Thoracic aorta (tissue), 2 donors: Measurements from ENCODE around the gene SF3B6. TPM values are rescaled to one million over a fixed set of nuclear protein-coding genes. Genes with fewer than 3 reads are reported as not detected.

ENCODE experiments used
- ATAC-seq: fragments of 150-250 bp; one replicate; pipeline ENCODE4 v1.8.0; 2017; ENCODE audit warnings: low read depth; ENCODE audit not compliant: insufficient number of reproducible peaks, low FRiP score
- DNase-seq: peaks from one replicate; pipeline ENCODE4 v3.0.0-alpha.2; 2020; ENCODE audit warnings: low spot score
- H3K27ac ChIP-seq, 2 donors: fragments of 200-600 bp; sonication (generic); 1 replicate in 1 of 2; 2 replicates in 1 of 2; pipeline ENCODE4 v1.5.1; 2016; ENCODE audit warnings: mild to moderate bottlenecking in 2 of 2, moderate library complexity in 2 of 2
- H3K27me3 ChIP-seq: fragments of 200-600 bp; sonication (generic); replicated peaks from 2 replicates; pipeline ENCODE4 v1.6.0; 2016; ENCODE audit warnings: mild to moderate bottlenecking; ENCODE audit not compliant: insufficient read depth
- H3K36me3 ChIP-seq: fragments of 200-600 bp; sonication (generic); one replicate; pipeline ENCODE4 v1.5.1; 2016
- H3K4me1 ChIP-seq, 2 donors: fragments of 200-600 bp; sonication (generic); 1 replicate in 1 of 2; 2 replicates in 1 of 2; pipeline versions ENCODE4 v1.5.1 to v1.6.0; 2016; ENCODE audit warnings: low read depth in 2 of 2, mild to moderate bottlenecking in 1 of 2; ENCODE audit not compliant: control insufficient read depth in 1 of 2
- H3K4me3 ChIP-seq: fragments of 200-600 bp; sonication (generic); 2 replicates; pipeline ENCODE4 v1.5.1; 2016; ENCODE audit warnings: mild to moderate bottlenecking
- H3K9me3 ChIP-seq: fragments of 200-600 bp; sonication (generic); 2 replicates; pipeline ENCODE4 v1.5.1; 2016
- CTCF ChIP-seq: fragments of 200-600 bp; sonication (generic); IDR thresholded peaks from one replicate; pipeline ENCODE4 v1.5.1; 2019; ENCODE audit warnings: antibody characterized with exemption
- total RNA-seq, 2 donors: library from RNA; depleted of rRNA; stranded (reverse); fragments of >200 nt; gene quantifications; one replicate each; pipeline versions ENCODE4 v1.1.0 to v1.2.3, GENCODE V29; 2016

Gene SF3B6
- total RNA-seq, 2 donors from 2014 or later, result 39.7 to 44.1 TPM

GRCh38 chr2:24082787-24083566, 6.9 kb upstream of the SF3B6 start:
- ATAC-seq, result no peak
- DNase-seq, result no peak
- H3K27ac ChIP-seq, result peak overlapping the region; percentile 81 to 87
- H3K27me3 ChIP-seq, result no peaks in the 10 kb centered on the region
- no peak for TF ChIP-seq CTCF
- no peaks in the 10 kb centered on the region for H3K9me3 ChIP-seq
- H3K4me3 ChIP-seq, result peak overlapping the region; percentile 74
- H3K36me3 ChIP-seq, result peaks cover 7% of the 10 kb centered on the region
- H3K4me1 ChIP-seq, result peaks cover 7 to 20% of the 10 kb centered on the region in 2 donors

- no peak for TF ChIP-seq CTCF
- Histone ChIP-seq H3K27me3 (no peaks in the 10 kb centered on the region), H3K36me3 (peaks cover 7% of the 10 kb centered on the region), H3K27ac (no peak overlapping the region), H3K4me1 (peaks cover 7 to 26% of the 10 kb centered on the region in 2 donors), H3K4me3 (no peak overlapping the region), H3K9me3 (no peaks in the 10 kb centered on the region)
- ATAC-seq (no peak), DNase-seq (no peak)
Measured at GRCh38 chr2:24080701-24081100, 4.6 kb upstream of the SF3B6 start.

- Histone ChIP-seq H3K27ac (peak overlapping the region; percentile 92 to 93), H3K4me1 (peaks cover 0 to 17% of the 10 kb centered on the region in 2 donors), H3K9me3 (no peaks in the 10 kb centered on the region), H3K4me3 (peak overlapping the region; percentile 96), H3K27me3 (no peaks in the 10 kb centered on the region), H3K36me3 (peaks cover 7% of the 10 kb centered on the region)
- DNase-seq (no peak), ATAC-seq (no peak)
- no peak for TF ChIP-seq CTCF
Measured at GRCh38 chr2:24077879-24078278, 1.8 kb upstream of the SF3B6 start.

- Histone ChIP-seq H3K9me3 (no peaks in the 10 kb centered on the region), H3K27me3 (no peaks in the 10 kb centered on the region), H3K4me3 (peak overlapping the region; percentile 96), H3K27ac (peak overlapping the region; percentile 92 to 93), H3K36me3 (peaks cover 9% of the 10 kb centered on the region), H3K4me1 (peaks cover 0 to 17% of the 10 kb centered on the region in 2 donors)
- ATAC-seq (no peak), DNase-seq (no peak)
- no peak for TF ChIP-seq CTCF
Measured at GRCh38 chr2:24077535-24077877, 1.4 kb upstream of the SF3B6 start.

- DNase-seq (peak; percentile 6), ATAC-seq (no peak)
- peak overlapping the region; percentile 92 to 93 for H3K27ac ChIP-seq
- peak overlapping the region; percentile 96 for H3K4me3 ChIP-seq
- H3K36me3 ChIP-seq, result peaks cover 8% of the 10 kb centered on the region
- TF ChIP-seq CTCF, result no peak
- H3K27me3 ChIP-seq, result no peaks in the 10 kb centered on the region
- no peaks in the 10 kb centered on the region for H3K9me3 ChIP-seq
- peaks cover 0 to 17% of the 10 kb centered on the region in 2 donors for H3K4me1 ChIP-seq
Measured at GRCh38 chr2:24076849-24077534, 866 bp upstream of the SF3B6 start.
